NCI-H748 treated with DMSO at 0.1 percent for 48 hours (cell line): ENCODE data around the gene ATP6V0B.

Experiments
- DNase-seq: peaks from one replicate; lab custom pipeline; 2025; lab: John Stamatoyannopoulos, UW

Gene ATP6V0B

GRCh38 chr1:43946236-43947060 lies 28.3 kb upstream of the ATP6V0B start, which contains the start of gene IPO13:
TSS of gene IPO13 (plus strand) at chr1:43946950. CDS start at chr1:43947601, 651 bp downstream.
- peak; percentile 97 for DNase-seq

- DNase-seq, result no peak
Measured at GRCh38 chr1:43947061-43947873, 27.5 kb upstream of the ATP6V0B start.

- DNase-seq, result no peak
Measured at GRCh38 chr1:43947874-43948437, 26.8 kb upstream of the ATP6V0B start.

- no peak for DNase-seq
Measured at GRCh38 chr1:43949678-43950077, 25.1 kb upstream of the ATP6V0B start.

GRCh38 chr1:43951021-43951985 lies 23.5 kb upstream of the ATP6V0B start:
- no peak for DNase-seq

- DNase-seq, result peak; percentile 57
Measured at GRCh38 chr1:43952731-43953346, 21.9 kb upstream of the ATP6V0B start.

GRCh38 chr1:43953361-43953760 lies 21.4 kb upstream of the ATP6V0B start:
- no peak for DNase-seq

GRCh38 chr1:43954036-43954435 lies 20.7 kb upstream of the ATP6V0B start:
- DNase-seq, result no peak

- DNase-seq, result no peak
Measured at GRCh38 chr1:43956234-43956633, 18.5 kb upstream of the ATP6V0B start.

- no peak for DNase-seq
Measured at GRCh38 chr1:43957407-43958040, 17.2 kb upstream of the ATP6V0B start.

- no peak for DNase-seq
Measured at GRCh38 chr1:43958351-43959255, 16.2 kb upstream of the ATP6V0B start.

GRCh38 chr1:43960798-43961197 lies 14.0 kb upstream of the ATP6V0B start:
- DNase-seq, result no peak

- DNase-seq, result no peak
Measured at GRCh38 chr1:43961692-43962091, 13.1 kb upstream of the ATP6V0B start.

- DNase-seq, result no peak
Measured at GRCh38 chr1:43962324-43962723, 12.4 kb upstream of the ATP6V0B start.

GRCh38 chr1:43963006-43963405 lies 11.8 kb upstream of the ATP6V0B start:
- no peak for DNase-seq

- DNase-seq, result no peak
Measured at GRCh38 chr1:43963890-43964289, 10.9 kb upstream of the ATP6V0B start.

GRCh38 chr1:43965316-43965715 lies 9.4 kb upstream of the ATP6V0B start:
- no peak for DNase-seq

- no peak for DNase-seq
Measured at GRCh38 chr1:43968348-43968948, 6.3 kb upstream of the ATP6V0B start.

GRCh38 chr1:43969416-43969745 lies 5.4 kb upstream of the ATP6V0B start:
- no peak for DNase-seq
